ENCODE data around the gene ARMC3.

DNA sequence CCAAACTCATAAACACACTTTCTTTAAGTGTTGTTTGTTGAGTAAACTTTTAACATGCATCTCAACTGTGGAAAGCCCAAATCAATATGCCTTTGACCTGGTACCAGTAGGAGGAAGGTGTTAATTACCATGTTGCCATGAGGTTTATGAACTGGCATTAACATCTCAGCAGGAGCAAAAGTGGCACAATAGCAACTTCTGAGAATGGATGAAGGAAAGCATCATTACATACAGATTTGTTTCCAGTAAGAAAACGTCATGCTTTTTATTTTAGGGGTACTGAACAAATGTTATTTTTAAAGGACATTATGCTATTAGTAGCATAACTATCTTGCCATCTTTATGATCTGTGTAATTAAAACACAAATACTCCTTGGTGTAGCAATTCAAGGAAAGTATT, 51.1 kb downstream of the ARMC3 start:
- TF ChIP-seq, protein P1, sequence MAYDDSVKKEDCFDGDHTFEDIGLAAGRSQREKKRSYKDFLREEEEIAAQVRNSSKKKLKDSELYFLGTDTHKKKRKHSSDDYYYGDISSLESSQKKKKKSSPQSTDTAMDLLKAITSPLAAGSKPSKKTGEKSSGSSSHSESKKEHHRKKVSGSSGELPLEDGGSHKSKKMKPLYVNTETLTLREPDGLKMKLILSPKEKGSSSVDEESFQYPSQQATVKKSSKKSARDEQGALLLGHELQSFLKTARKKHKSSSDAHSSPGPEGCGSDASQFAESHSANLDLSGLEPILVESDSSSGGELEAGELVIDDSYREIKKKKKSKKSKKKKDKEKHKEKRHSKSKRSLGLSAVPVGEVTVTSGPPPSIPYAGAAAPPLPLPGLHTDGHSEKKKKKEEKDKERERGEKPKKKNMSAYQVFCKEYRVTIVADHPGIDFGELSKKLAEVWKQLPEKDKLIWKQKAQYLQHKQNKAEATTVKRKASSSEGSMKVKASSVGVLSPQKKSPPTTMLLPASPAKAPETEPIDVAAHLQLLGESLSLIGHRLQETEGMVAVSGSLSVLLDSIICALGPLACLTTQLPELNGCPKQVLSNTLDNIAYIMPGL (CRISPR knock-in tag; IDR thresholded peaks at IDR 0.05): no peak
- TF ChIP-seq NR2C2 (CRISPR knock-in tag; IDR thresholded peaks at IDR 0.05) (no peak), KAT7 (CRISPR knock-in tag; IDR thresholded peaks at IDR 0.05; ENCODE audit: borderline replicate concordance) (no peak)
- TF ChIP-seq, protein P2, sequence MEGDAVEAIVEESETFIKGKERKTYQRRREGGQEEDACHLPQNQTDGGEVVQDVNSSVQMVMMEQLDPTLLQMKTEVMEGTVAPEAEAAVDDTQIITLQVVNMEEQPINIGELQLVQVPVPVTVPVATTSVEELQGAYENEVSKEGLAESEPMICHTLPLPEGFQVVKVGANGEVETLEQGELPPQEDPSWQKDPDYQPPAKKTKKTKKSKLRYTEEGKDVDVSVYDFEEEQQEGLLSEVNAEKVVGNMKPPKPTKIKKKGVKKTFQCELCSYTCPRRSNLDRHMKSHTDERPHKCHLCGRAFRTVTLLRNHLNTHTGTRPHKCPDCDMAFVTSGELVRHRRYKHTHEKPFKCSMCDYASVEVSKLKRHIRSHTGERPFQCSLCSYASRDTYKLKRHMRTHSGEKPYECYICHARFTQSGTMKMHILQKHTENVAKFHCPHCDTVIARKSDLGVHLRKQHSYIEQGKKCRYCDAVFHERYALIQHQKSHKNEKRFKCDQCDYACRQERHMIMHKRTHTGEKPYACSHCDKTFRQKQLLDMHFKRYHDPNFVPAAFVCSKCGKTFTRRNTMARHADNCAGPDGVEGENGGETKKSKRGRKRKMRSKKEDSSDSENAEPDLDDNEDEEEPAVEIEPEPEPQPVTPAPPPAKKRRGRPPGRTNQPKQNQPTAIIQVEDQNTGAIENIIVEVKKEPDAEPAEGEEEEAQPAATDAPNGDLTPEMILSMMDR (IDR thresholded peaks at IDR 0.05): no peak
